Cerebellar nuclear complex (tissue), 1 donor: ENCODE results near the gene HMCN1.

Experiments
- DNase-seq, 2 experiments: peaks; one replicate each; lab custom pipeline; 2025; lab: John Stamatoyannopoulos, UW

Gene HMCN1

GRCh38 chr1:186089940-186090339, 355.7 kb downstream of the HMCN1 start:
- DNase-seq, result no peak

GRCh38 chr1:186091222-186091720, 357.1 kb downstream of the HMCN1 start:
- DNase-seq, result no peak

GRCh38 chr1:186093437-186093836, 359.2 kb downstream of the HMCN1 start:
- DNase-seq, result no peak

- no peak for DNase-seq
Measured at GRCh38 chr1:186094172-186094571, 360.0 kb downstream of the HMCN1 start.

GRCh38 chr1:186099336-186100104, 365.3 kb downstream of the HMCN1 start:
- DNase-seq, result no peak

GRCh38 chr1:186102107-186102506, 367.9 kb downstream of the HMCN1 start:
- DNase-seq, result no peak

- DNase-seq, result no peak
Measured at GRCh38 chr1:186102547-186103148, 368.5 kb downstream of the HMCN1 start.

- DNase-seq, result no peak
Measured at GRCh38 chr1:186104459-186104858, 370.3 kb downstream of the HMCN1 start.

- DNase-seq, result no peak
Measured at GRCh38 chr1:186112280-186112679, 378.1 kb downstream of the HMCN1 start.

- no peak for DNase-seq
Measured at GRCh38 chr1:186113461-186113860, 379.3 kb downstream of the HMCN1 start.

- DNase-seq, result no peak
Measured at GRCh38 chr1:186118724-186119123, 384.5 kb downstream of the HMCN1 start.

GRCh38 chr1:186122837-186123236, 388.6 kb downstream of the HMCN1 start:
- no peak for DNase-seq

- DNase-seq, result no peak
Measured at GRCh38 chr1:186125035-186125434, 390.8 kb downstream of the HMCN1 start.

GRCh38 chr1:186125511-186125910, 391.3 kb downstream of the HMCN1 start:
- DNase-seq, result no peak

- no peak for DNase-seq
Measured at GRCh38 chr1:186129758-186130157, 395.6 kb downstream of the HMCN1 start.

- DNase-seq, result no peak
Measured at GRCh38 chr1:186139115-186139514, 404.9 kb downstream of the HMCN1 start.

GRCh38 chr1:186139701-186140100, 405.5 kb downstream of the HMCN1 start:
- DNase-seq, result no peak

GRCh38 chr1:186142159-186142558, 408.0 kb downstream of the HMCN1 start:
- DNase-seq, result no peak

GRCh38 chr1:186142916-186143315, 408.7 kb downstream of the HMCN1 start:
- no peak for DNase-seq

GRCh38 chr1:186143481-186143880, 409.3 kb downstream of the HMCN1 start:
- DNase-seq, result no peak

- no peak for DNase-seq
Measured at GRCh38 chr1:186144505-186144904, 410.3 kb downstream of the HMCN1 start.

GRCh38 chr1:186146974-186147373, 412.8 kb downstream of the HMCN1 start:
- DNase-seq, result no peak

GRCh38 chr1:186149591-186149990, 415.4 kb downstream of the HMCN1 start:
- DNase-seq, result no peak

- no peak for DNase-seq
Measured at GRCh38 chr1:186152227-186152619, 418.0 kb downstream of the HMCN1 start.
